Keratinocyte (primary cell): ENCODE measurements around the gene SEL1L3. TPM values are rescaled to one million over a fixed set of nuclear protein-coding genes. Genes with fewer than 3 reads are reported as not detected.

ENCODE experiments used
- DNase-seq: peaks from one replicate; pipeline ENCODE4 v3.0.0-alpha.2; 2011; ENCODE audit warnings: low read depth, missing footprints, low spot score
- FAIRE-seq: peaks from 2 replicates; lab custom pipeline; 2011; peaks lifted over from hg19 to GRCh38; lab: Jason Lieb, UNC
- H2AFZ ChIP-seq: 2 replicates; pipeline ENCODE4 v1.6.0; 2012; ENCODE audit warnings: low read length, control low read depth, inconsistent platforms; ENCODE audit not compliant: control insufficient read depth
- H3K27ac ChIP-seq: 2 replicates; pipeline ENCODE4 v1.5.1; 2011; ENCODE audit warnings: low read length; ENCODE audit not compliant: control insufficient read depth, insufficient read depth
- H3K27me3 ChIP-seq: 3 replicates; pipeline ENCODE4 v1.6.0; 2011; ENCODE audit warnings: low read length; ENCODE audit not compliant: control insufficient read depth, insufficient read depth; ENCODE audit errors: extremely low read depth
- H3K36me3 ChIP-seq, 2 experiments: 2 replicates in 1 of 2; 3 replicates in 1 of 2; pipeline ENCODE4 v1.5.1; 2011; ENCODE audit warnings: low read length in 2 of 2, mild to moderate bottlenecking in 1 of 2; ENCODE audit not compliant: control insufficient read depth in 2 of 2, insufficient read depth in 2 of 2; ENCODE audit errors: extremely low read depth in 1 of 2
- H3K4me1 ChIP-seq: 3 replicates; pipeline ENCODE4 v1.5.1; 2011; ENCODE audit warnings: low read length; ENCODE audit not compliant: control insufficient read depth, insufficient read depth; ENCODE audit errors: extremely low read depth
- H3K4me2 ChIP-seq: 3 replicates; pipeline ENCODE4 v1.6.0; 2011; ENCODE audit warnings: low read depth, low read length; ENCODE audit not compliant: control insufficient read depth, insufficient read depth; ENCODE audit errors: extremely low read depth
- H3K4me3 ChIP-seq, 3 experiments: fragments of 200-600 bp in 1 of 3; sonication (generic) in 1 of 3; 2 replicates in 2 of 3; 3 replicates in 1 of 3; pipeline ENCODE4 v1.5.1; 2011 to 2016; ENCODE audit warnings: low read length in 3 of 3, mild to moderate bottlenecking in 3 of 3, control low read depth in 2 of 3, inconsistent platforms in 1 of 3, low read depth in 1 of 3, mixed read lengths in 1 of 3, mixed run types in 1 of 3, moderate library complexity in 1 of 3; ENCODE audit not compliant: control insufficient read depth in 2 of 3, insufficient read depth in 2 of 3; ENCODE audit errors: extremely low read depth in 1 of 3
- H3K79me2 ChIP-seq: 2 replicates; pipeline ENCODE4 v1.6.0; 2012; ENCODE audit warnings: low read length; ENCODE audit not compliant: control insufficient read depth, insufficient read depth
- H3K9ac ChIP-seq: 3 replicates; pipeline ENCODE4 v1.6.0; 2011; ENCODE audit warnings: low read length; ENCODE audit not compliant: control insufficient read depth, insufficient read depth; ENCODE audit errors: extremely low read depth
- H3K9me1 ChIP-seq: 3 replicates; pipeline ENCODE4 v1.6.0; 2011; ENCODE audit warnings: low read length; ENCODE audit not compliant: control insufficient read depth, insufficient read depth; ENCODE audit errors: extremely low read depth
- H3K9me3 ChIP-seq: 2 replicates; pipeline ENCODE4 v1.5.1; 2012; ENCODE audit warnings: low read depth, low read length; ENCODE audit not compliant: control insufficient read depth
- H4K20me1 ChIP-seq: 3 replicates; pipeline ENCODE4 v1.6.0; 2011; ENCODE audit warnings: low read length; ENCODE audit not compliant: control insufficient read depth, insufficient read depth; ENCODE audit errors: extremely low read depth
- CTCF ChIP-seq, 3 experiments: IDR thresholded peaks in 1 of 3; conservative IDR thresholded peaks in 1 of 3; optimal IDR thresholded peaks in 1 of 3; 2 replicates in 2 of 3; 3 replicates in 1 of 3; pipeline versions ENCODE3 to v1.5.1; 2011; ENCODE audit warnings: low read length in 3 of 3, mild to moderate bottlenecking in 3 of 3, moderate library complexity in 2 of 3, control low read depth in 1 of 3, inconsistent platforms in 1 of 3; ENCODE audit not compliant: insufficient read depth in 2 of 3; ENCODE audit errors: extremely low read depth in 1 of 3
- EZH2 ChIP-seq: IDR thresholded peaks from one replicate; pipeline ENCODE4 v1.6.1; 2012; ENCODE audit warnings: inconsistent platforms, mild to moderate bottlenecking, low read length, moderate library complexity
- dilution Hi-C: fragments of 300-500 bp; cut with MboI; formaldehyde crosslinking; loops from one replicate; pipeline ENCODE4 v1.7.0; 2020; ENCODE audit warnings: low sequenced_read_pairs; ENCODE audit not compliant: extremely low pct_ligation_motif_present
- polyA plus RNA-seq, 5 experiments: library from polyadenylated mRNA; depleted of rRNA in 3 of 5; stranded (reverse) in 3 of 5; stranded (forward) in 1 of 5; unstranded in 1 of 5; fragments of >200 nt; gene quantifications; 1 replicate in 1 of 5; 2 replicates in 3 of 5; 3 replicates in 1 of 5; pipeline versions ENCODE4 v1.2.1 to v1.2.3, GENCODE V29; 2011 to 2012; ENCODE audit warnings: missing spikeins in 2 of 5, low read depth in 1 of 5, low replicate concordance in 1 of 5

Gene SEL1L3
- polyA plus RNA-seq, 1 donor (not counting 4 experiments of a cell fraction or from before 2014, with no cell fraction given) = 67.9 TPM

DNA sequence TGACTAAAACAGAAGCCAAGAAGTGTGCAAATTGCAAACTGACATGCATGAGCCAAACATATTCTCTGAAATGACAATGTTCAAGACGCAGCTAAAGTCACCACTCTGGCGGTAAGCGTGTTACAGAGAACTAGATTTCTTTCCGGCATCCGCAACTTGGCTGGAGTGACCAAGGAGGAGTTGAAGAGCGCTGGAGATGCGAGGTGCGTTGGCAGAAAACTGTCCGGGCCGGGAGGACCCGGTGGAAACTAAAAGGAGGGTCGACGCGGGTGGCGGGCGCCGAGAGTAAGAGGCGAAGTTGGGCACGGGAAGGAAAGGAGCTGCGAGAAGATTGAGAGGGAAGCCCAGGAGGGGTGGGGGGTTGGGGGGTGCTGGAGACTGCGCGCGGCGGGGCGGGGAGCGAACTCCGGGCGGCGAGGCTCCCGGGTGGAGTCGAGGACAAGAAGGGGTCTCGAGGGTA lies 807 bp downstream of the SEL1L3 start:
- no peaks in the 10 kb centered on the region for H3K27me3 ChIP-seq
- peaks cover 16% of the 10 kb centered on the region for H3K79me2 ChIP-seq
- TF ChIP-seq CTCF (optimal IDR thresholded peaks at IDR 0.05 in 1 of 3, IDR thresholded peaks at IDR 0.05 in 1 of 3, conservative IDR thresholded peaks at IDR 0.05 in 1 of 3; ENCODE audit: extremely low read depth in 1 of 3, insufficient read depth in 2 of 3, low read length in 3 of 3) = no peak
- TF ChIP-seq EZH2 = no peak
- DNase-seq (no peak), FAIRE-seq (no peak)
- peak overlapping the region; percentile 70 for H2AFZ ChIP-seq
- dilution Hi-C loops = no loop called here
- peak overlapping the region; percentile 68 to 84 (median 74) for H3K4me3 ChIP-seq
- H3K9me1 ChIP-seq = no peaks in the 10 kb centered on the region
- peaks cover 29% of the 10 kb centered on the region for H3K4me1 ChIP-seq
- H4K20me1 ChIP-seq = no peaks in the 10 kb centered on the region
- H3K27ac ChIP-seq = peak overlapping the region; percentile 48
- H3K9me3 ChIP-seq = no peaks in the 10 kb centered on the region
- peak overlapping the region; percentile 77 for H3K9ac ChIP-seq
- peak overlapping the region; percentile 92 for H3K4me2 ChIP-seq
- H3K36me3 ChIP-seq = no peaks in the 10 kb centered on the region

GRCh38 chr4:25861280-25861950 lies 1.4 kb downstream of the SEL1L3 start:
- Histone ChIP-seq H3K9me3 (no peaks in the 10 kb centered on the region), H3K27me3 (no peaks in the 10 kb centered on the region), H3K27ac (peak overlapping the region; percentile 48), H3K9ac (peak overlapping the region; percentile 77), H4K20me1 (no peaks in the 10 kb centered on the region), H3K79me2 (peaks cover 16% of the 10 kb centered on the region), H3K36me3 (no peaks in the 10 kb centered on the region), H2AFZ (peak overlapping the region; percentile 66), H3K4me1 (peaks cover 29% of the 10 kb centered on the region), H3K9me1 (no peaks in the 10 kb centered on the region), H3K4me3 (peak overlapping the region; percentile 68 to 84 (median 74)), H3K4me2 (peak overlapping the region; percentile 92)
- no peak for DNase-seq
- TF ChIP-seq EZH2 (no peak), CTCF (optimal IDR thresholded peaks at IDR 0.05 in 1 of 3, IDR thresholded peaks at IDR 0.05 in 1 of 3, conservative IDR thresholded peaks at IDR 0.05 in 1 of 3; ENCODE audit: extremely low read depth in 1 of 3, insufficient read depth in 2 of 3, low read length in 3 of 3) (no peak)
- dilution Hi-C loops = no loop called here
- no peak for FAIRE-seq
